CD14-positive monocyte (primary cell): Measurements from ENCODE around the gene GIMAP4. TPM values are rescaled to one million over a fixed set of nuclear protein-coding genes. Genes with fewer than 3 reads are reported as not detected.

Experiments
- DNase-seq, 3 donors: peaks; one replicate each; pipeline ENCODE4 v3.0.0-alpha.2; 2011 to 2022
- H2AFZ ChIP-seq: 2 replicates; pipeline ENCODE4 v1.6.0; 2012; ENCODE audit warnings: mild to moderate bottlenecking, low read depth, low read length, inconsistent platforms; ENCODE audit not compliant: insufficient read depth, poor library complexity, severe bottlenecking
- H3K27ac ChIP-seq, 2 donors: 1 replicate in 1 of 2; 2 replicates in 1 of 2; pipeline ENCODE4 v1.5.1; 2012 to 2013; ENCODE audit warnings: low read length in 2 of 2, control low read depth in 1 of 2, inconsistent platforms in 1 of 2, low read depth in 1 of 2, mild to moderate bottlenecking in 1 of 2
- H3K27me3 ChIP-seq, 2 donors: one replicate each; pipeline versions ENCODE4 v1.6.0 to v1.6.1; 2011 to 2013; ENCODE audit warnings: low read length in 2 of 2; ENCODE audit not compliant: control insufficient read depth in 2 of 2, insufficient read depth in 2 of 2
- H3K36me3 ChIP-seq, 2 donors: replicated peaks in 1 of 2; 1 replicate in 1 of 2; 2 replicates in 1 of 2; pipeline versions ENCODE4 v1.5.1 to v1.6.1; 2012 to 2013; ENCODE audit warnings: low read length in 2 of 2, control low read depth in 1 of 2, inconsistent platforms in 1 of 2, mild to moderate bottlenecking in 1 of 2; ENCODE audit not compliant: insufficient read depth in 2 of 2, control insufficient read depth in 1 of 2
- H3K4me1 ChIP-seq, 2 donors: 1 replicate in 1 of 2; 2 replicates in 1 of 2; pipeline versions ENCODE4 v1.5.1 to v1.6.1; 2012 to 2013; ENCODE audit warnings: low read length in 2 of 2, control low read depth in 1 of 2, inconsistent platforms in 1 of 2, mild to moderate bottlenecking in 1 of 2, moderate library complexity in 1 of 2; ENCODE audit not compliant: insufficient read depth in 2 of 2, control insufficient read depth in 1 of 2
- H3K4me2 ChIP-seq: replicated peaks from 2 replicates; pipeline ENCODE3; 2012; ENCODE audit warnings: low read length, moderate library complexity, mild to moderate bottlenecking; ENCODE audit not compliant: poor library complexity, severe bottlenecking; ENCODE audit errors: extremely low read depth
- H3K4me3 ChIP-seq, 3 experiments: fragments of 200-600 bp in 1 of 3; sonication (generic) in 1 of 3; replicated peaks in 1 of 3; 1 replicate in 2 of 3; 2 replicates in 1 of 3; pipeline ENCODE4 v1.5.1; 2011 to 2013; ENCODE audit warnings: low read length in 3 of 3, mild to moderate bottlenecking in 3 of 3, control low read depth in 2 of 3, low read depth in 2 of 3, inconsistent platforms in 1 of 3, moderate library complexity in 1 of 3
- H3K79me2 ChIP-seq: 2 replicates; pipeline ENCODE4 v1.6.0; 2012; ENCODE audit warnings: mild to moderate bottlenecking, control low read depth, inconsistent platforms, low read length, moderate library complexity; ENCODE audit not compliant: insufficient read depth
- H3K9ac ChIP-seq: 2 replicates; pipeline ENCODE4 v1.6.0; 2017; ENCODE audit warnings: low read length, mild to moderate bottlenecking; ENCODE audit not compliant: insufficient read depth, poor library complexity, severe bottlenecking
- H3K9me3 ChIP-seq, 2 donors: replicated peaks in 1 of 2; 1 replicate in 1 of 2; 2 replicates in 1 of 2; pipeline versions ENCODE4 v1.5.1 to v1.6.1; 2012 to 2013; ENCODE audit warnings: low read length in 2 of 2, control low read depth in 1 of 2; ENCODE audit not compliant: control insufficient read depth in 1 of 2, insufficient read depth in 1 of 2
- H4K20me1 ChIP-seq: 2 replicates; pipeline ENCODE4 v1.6.0; 2012; ENCODE audit warnings: mild to moderate bottlenecking, low read length, control low read depth, moderate library complexity; ENCODE audit not compliant: insufficient read depth
- H3K27ac Mint-ChIP-seq, 7 donors: one replicate each; pipeline ENCODE4 v1.8.0; 2020; ENCODE audit warnings: mild to moderate bottlenecking in 7 of 7, mixed read lengths in 7 of 7, moderate library complexity in 6 of 7, inconsistent platforms in 2 of 7
- H3K27me3 Mint-ChIP-seq, 3 donors: one replicate each; pipeline ENCODE4 v1.8.0; 2021 to 2022; ENCODE audit warnings: low read depth in 3 of 3, mild to moderate bottlenecking in 3 of 3, mixed read lengths in 3 of 3, moderate library complexity in 3 of 3, inconsistent platforms in 1 of 3
- H3K36me3 Mint-ChIP-seq, 2 donors: one replicate each; pipeline ENCODE4 v1.8.0; 2020; ENCODE audit warnings: mixed read lengths in 2 of 2, inconsistent platforms in 1 of 2, mild to moderate bottlenecking in 1 of 2
- H3K4me1 Mint-ChIP-seq: one replicate; pipeline ENCODE4 v1.8.0; 2020; ENCODE audit warnings: mild to moderate bottlenecking, mixed read lengths
- H3K4me3 Mint-ChIP-seq, 2 donors: one replicate each; pipeline ENCODE4 v1.8.0; 2020; ENCODE audit warnings: mild to moderate bottlenecking in 2 of 2, mixed read lengths in 2 of 2, moderate library complexity in 1 of 2
- H3K9me3 Mint-ChIP-seq, 7 donors: one replicate each; pipeline ENCODE4 v1.8.0; 2020 to 2022; ENCODE audit warnings: mixed read lengths in 7 of 7, mild to moderate bottlenecking in 6 of 7, moderate library complexity in 6 of 7, inconsistent platforms in 2 of 7
- CTCF ChIP-seq: fragments of 200-600 bp; IDR thresholded peaks from one replicate; pipeline ENCODE4 v1.8.0; 2022; ENCODE audit warnings: antibody characterized with exemption, mild to moderate bottlenecking
- WGBS: methylation state at CpG from one replicate; pipeline ENCODE4 v1.1.5; 2013; ENCODE audit warnings: missing lambda C conversion rate; ENCODE audit not compliant: insufficient coverage; 5-methylcytosine and 5-hydroxymethylcytosine counted together
- intact Hi-C, 2 donors: fragments of 100-400 bp; cut with micrococcal nuclease; formaldehyde crosslinking; loops; one replicate each; pipeline versions ENCODE4 v1.15.0 to v1.15.1; 2023
- polyA plus RNA-seq, 3 donors: library from polyadenylated mRNA; depleted of rRNA in 1 of 3; unstranded in 2 of 3; stranded (reverse) in 1 of 3; fragments of 300-500 nt in 2 of 3; fragments of >200 nt in 1 of 3; fragmentation: Illumina TruSeq in 2 of 3; gene quantifications; 1 replicate in 2 of 3; 2 replicates in 1 of 3; pipeline ENCODE4 v1.2.3, GENCODE V29; 2012 to 2021

The GIMAP4 gene
- polyA plus RNA-seq, 3 donors: 37.3 to 269 (median 167) TPM

GRCh38 chr7:150556521-150557138 is 10.6 kb upstream of the GIMAP4 start:
- peaks cover 10 to 25% of the 10 kb centered on the region in 2 donors for H3K36me3 Mint-ChIP-seq
- Histone ChIP-seq H3K9ac (no peak overlapping the region), H3K79me2 (no peaks in the 10 kb centered on the region), H3K36me3 (peaks cover 0 to 6% of the 10 kb centered on the region in 2 donors), H3K4me2 (peak overlapping the region; percentile 7), H4K20me1 (no peaks in the 10 kb centered on the region), H3K4me1 (peaks cover 12 to 16% of the 10 kb centered on the region in 2 donors), H3K27me3 (no peaks in the 10 kb centered on the region), H3K9me3 (peaks cover 21 to 35% of the 10 kb centered on the region in 2 donors), H2AFZ (no peak overlapping the region), H3K27ac (peak overlapping the region; percentile 8 to 76), H3K4me3 (peak overlapping the region in 1 of 3 experiments; percentile 12)
- peak; percentile 16 to 53 (median 33) for DNase-seq
- intact Hi-C loops: no loop called here
- TF ChIP-seq CTCF: no peak
- peaks cover 23% of the 10 kb centered on the region for H3K4me1 Mint-ChIP-seq
- 0% methylated on average over 1 of the region's 4 CpGs for WGBS
- peak overlapping the region in 1 of 2 donors; percentile 63 for H3K4me3 Mint-ChIP-seq
- peaks cover 0 to 5% (median 2%) of the 10 kb centered on the region in 3 donors for H3K27me3 Mint-ChIP-seq
- H3K9me3 Mint-ChIP-seq: peaks cover 30 to 56% (median 44%) of the 10 kb centered on the region in 7 donors
- peak overlapping the region; percentile 22 to 86 (median 71) for H3K27ac Mint-ChIP-seq

- Mint-ChIP-seq H3K4me3 (no peak overlapping the region), H3K27ac (no peak overlapping the region), H3K9me3 (peaks cover 15 to 31% (median 28%) of the 10 kb centered on the region in 7 donors), H3K36me3 (peaks cover 3 to 12% of the 10 kb centered on the region in 2 donors), H3K27me3 (peaks cover 0 to 5% (median 0%) of the 10 kb centered on the region in 3 donors), H3K4me1 (peaks cover 22% of the 10 kb centered on the region)
- Histone ChIP-seq H3K36me3 (peaks cover 0 to 6% of the 10 kb centered on the region in 2 donors), H3K4me2 (no peak overlapping the region), H3K27me3 (no peaks in the 10 kb centered on the region), H3K4me3 (peak overlapping the region in 1 of 3 experiments; percentile 4), H3K4me1 (peaks cover 12 to 16% of the 10 kb centered on the region in 2 donors), H2AFZ (no peak overlapping the region), H4K20me1 (no peaks in the 10 kb centered on the region), H3K79me2 (no peaks in the 10 kb centered on the region), H3K9me3 (peaks cover 18 to 30% of the 10 kb centered on the region in 2 donors), H3K9ac (no peak overlapping the region), H3K27ac (no peak overlapping the region)
- DNase-seq: no peak
- no peak for TF ChIP-seq CTCF
- no CpG with 5 or more reads among the region's 1 CpG for WGBS
- intact Hi-C loops: no loop called here
These were observed 6.7 kb upstream of the GIMAP4 start for GRCh38 chr7:150560486-150560885.
